HCT116 (cell line): Measurements from ENCODE around the gene PBLD. TPM values are rescaled to one million over a fixed set of nuclear protein-coding genes. Genes with fewer than 3 reads are reported as not detected.

ENCODE experiments used
- ATAC-seq: fragments of 200-7000 bp; cut with Tn5 transposase; 2 replicates; pipeline ENCODE4 v1.9.1; 2020; ENCODE audit warnings: mild to moderate bottlenecking, moderate library complexity
- BruUV-seq: library from RNA; stranded (reverse); fragments of 400-500 nt; replicated peaks from 2 replicates; lab custom pipeline; 2021; lab: Mats Ljungman, UMichigan
- CTCF ChIA-PET: fragments of 300-600 bp; sonication (Branson Sonifier 250); formaldehyde crosslinking; loops from one replicate; lab custom pipeline; 2021; ENCODE audit warnings: antibody characterized with exemption; lab: Charles Lee
- POLR2A ChIA-PET: fragments of 300-600, 350-600 bp; sonication (Branson Sonifier 250); formaldehyde crosslinking; loops from one replicate; lab custom pipeline; 2021; ENCODE audit warnings: antibody characterized with exemption; lab: Charles Lee
- RAD21 ChIA-PET, 2 experiments: fragments of 300-600 bp; sonication (Branson Sonifier 250); formaldehyde crosslinking; loops; one replicate each; lab custom pipeline; 2023; ENCODE audit warnings: low total read pairs in 2 of 2; ENCODE audit not compliant: uncharacterized antibody in 2 of 2, unreplicated experiment in 2 of 2, low non-redundant PET in 1 of 2; lab: Charles Lee
- DNase-seq: peaks from one replicate; pipeline ENCODE4 v3.0.0-alpha.2; 2010; ENCODE audit warnings: low read depth, low spot score
- H2AFZ ChIP-seq: fragments of 200-600 bp; shearing (Covaris generic), sonication (generic); 2 replicates; pipeline ENCODE4 v1.6.1; 2017; ENCODE audit warnings: low read depth, mixed run types, mixed read lengths, antibody characterized with exemption, low read length; ENCODE audit not compliant: poor library complexity, severe bottlenecking
- H3K27ac ChIP-seq: 2 replicates; pipeline ENCODE4 v1.5.1; 2012; ENCODE audit warnings: low read depth, low read length
- H3K27me3 ChIP-seq: fragments of 200-600 bp; sonication (generic); 2 replicates; pipeline ENCODE4 v1.6.1; 2016; ENCODE audit warnings: mixed run types, low read length, mixed read lengths; ENCODE audit not compliant: insufficient read depth
- H3K36me3 ChIP-seq, 2 experiments: fragments of 200-500 bp in 1 of 2; fragments of 200-600 bp in 1 of 2; sonication (Bioruptor generic) in 1 of 2; sonication (generic) in 1 of 2; 2 replicates each; pipeline versions ENCODE4 v1.5.1 to v1.6.1; 2014 to 2016; ENCODE audit warnings: low read length in 2 of 2, inconsistent platforms in 1 of 2, mixed read lengths in 1 of 2, mixed run types in 1 of 2; ENCODE audit not compliant: insufficient read depth in 2 of 2, control insufficient read depth in 1 of 2
- H3K4me1 ChIP-seq, 2 experiments: fragments of 200-600 bp in 1 of 2; sonication (generic) in 1 of 2; 2 replicates each; pipeline versions ENCODE4 v1.5.1 to v1.6.1; 2012 to 2017; ENCODE audit warnings: low read length in 2 of 2, inconsistent platforms in 1 of 2, mild to moderate bottlenecking in 1 of 2, mixed read lengths in 1 of 2, mixed run types in 1 of 2, moderate library complexity in 1 of 2; ENCODE audit not compliant: insufficient read depth in 2 of 2, control insufficient read depth in 1 of 2
- H3K4me2 ChIP-seq: fragments of 200-600 bp; sonication (generic); 2 replicates; pipeline ENCODE4 v1.6.1; 2017; ENCODE audit warnings: mixed run types, low read length, mixed read lengths
- H3K4me3 ChIP-seq, 2 experiments: fragments of 200-600 bp in 1 of 2; sonication (generic) in 1 of 2; replicated peaks in 1 of 2; 2 replicates each; pipeline ENCODE4 v1.5.1; 2011 to 2016; ENCODE audit warnings: low read length in 2 of 2, control low read depth in 1 of 2, low read depth in 1 of 2, mild to moderate bottlenecking in 1 of 2, mixed read lengths in 1 of 2, mixed run types in 1 of 2
- H3K79me2 ChIP-seq: fragments of 200-600 bp; sonication (generic); 2 replicates; pipeline ENCODE4 v1.6.1; 2017; ENCODE audit warnings: mild to moderate bottlenecking, mixed run types, low read length, moderate library complexity, mixed read lengths; ENCODE audit not compliant: insufficient read depth
- H3K9ac ChIP-seq: fragments of 200-600 bp; sonication (generic); 2 replicates; pipeline ENCODE4 v1.6.1; 2016; ENCODE audit warnings: low read length, mixed read lengths
- H3K9me2 ChIP-seq: fragments of 200-600 bp; sonication (generic), shearing (Covaris generic); 2 replicates; pipeline ENCODE4 v1.6.1; 2017; ENCODE audit warnings: mixed run types, mild to moderate bottlenecking, moderate library complexity; ENCODE audit not compliant: insufficient read depth
- H3K9me3 ChIP-seq, 2 experiments: fragments of 200-500 bp in 1 of 2; fragments of 200-600 bp in 1 of 2; sonication (Bioruptor generic) in 1 of 2; sonication (generic) in 1 of 2; 2 replicates each; pipeline ENCODE4 v1.6.1; 2014 to 2017; ENCODE audit warnings: low read length in 2 of 2, mixed read lengths in 2 of 2, inconsistent platforms in 1 of 2, low read depth in 1 of 2, mild to moderate bottlenecking in 1 of 2, mixed run types in 1 of 2, moderate library complexity in 1 of 2; ENCODE audit not compliant: control insufficient read depth in 1 of 2, insufficient read depth in 1 of 2
- H4K20me1 ChIP-seq: fragments of 200-600 bp; sonication (generic), shearing (Covaris generic); 2 replicates; pipeline ENCODE4 v1.6.1; 2017; ENCODE audit warnings: mixed run types, mild to moderate bottlenecking, moderate library complexity; ENCODE audit not compliant: insufficient read depth
- JUND ChIP-seq: IDR thresholded peaks from 2 replicates; pipeline ENCODE4 v1.6.1; 2012
- POLR2AphosphoS5 ChIP-seq: IDR thresholded peaks from 2 replicates; pipeline ENCODE4 v1.6.1; 2011; ENCODE audit warnings: mild to moderate bottlenecking, low read depth, low read length, moderate library complexity
- REST ChIP-seq: IDR thresholded peaks from 2 replicates; pipeline ENCODE4 v1.6.1; 2012; ENCODE audit warnings: low read depth
- YY1 ChIP-seq: IDR thresholded peaks from 2 replicates; pipeline ENCODE4 v1.6.1; 2011; ENCODE audit warnings: low read length, low read depth, moderate library complexity, mild to moderate bottlenecking; ENCODE audit not compliant: insufficient replicate concordance; ENCODE audit errors: extremely low read depth
- ZBTB33 ChIP-seq: IDR thresholded peaks from 2 replicates; pipeline ENCODE4 v1.6.1; 2011; ENCODE audit warnings: mild to moderate bottlenecking, low read length, moderate library complexity; ENCODE audit not compliant: insufficient replicate concordance; ENCODE audit errors: extremely low read depth
- ZNF274 ChIP-seq: fragments of 200-500 bp; sonication (Bioruptor generic); IDR thresholded peaks from 2 replicates; pipeline ENCODE4 v1.6.1; 2014; ENCODE audit warnings: mild to moderate bottlenecking, low read depth, low read length, inconsistent platforms
- intact Hi-C: fragments of 100-400 bp; cut with micrococcal nuclease; formaldehyde crosslinking; loops from 2 replicates; pipeline ENCODE4 v1.10.0; 2022
- total RNA-seq: library from RNA; stranded (reverse); gene quantifications from one replicate; pipeline ENCODE4 v1.2.1, GENCODE V29; 2021; ENCODE audit not compliant: unreplicated experiment

PBLD gene
- total RNA-seq, 1 experiment from 2014 or later: 2.2 TPM

- TF ChIP-seq REST (no peak), JUND (no peak), ZBTB33 (no peak), POLR2AphosphoS5 (no peak)
Observed at GRCh38 chr10:68235581-68235980, 97.1 kb downstream of the PBLD start (continued).

GRCh38 chr10:68235111-68235510, 97.6 kb downstream of the PBLD start:
- H3K4me1 ChIP-seq: peaks cover 5 to 13% of the 10 kb centered on the region in 2 experiments; a peak in 3 of 4 replicates
- no peaks in the 10 kb centered on the region for H3K36me3 ChIP-seq
- no peak overlapping the region for H3K27ac ChIP-seq
- no peaks in the 10 kb centered on the region for H4K20me1 ChIP-seq
- H3K27me3 ChIP-seq: no peaks in the 10 kb centered on the region
- no peaks in the 10 kb centered on the region for H3K79me2 ChIP-seq
- no peak for DNase-seq
- ChIA-PET RAD21 (no interaction called here), POLR2A (no interaction called here), CTCF (no interaction called here)
- H3K9me2 ChIP-seq: no peaks in the 10 kb centered on the region
- H3K9ac ChIP-seq: no peak overlapping the region
- TF ChIP-seq ZNF274: no peak
- no peak for TF ChIP-seq YY1
- TF ChIP-seq, all 23 proteins: peak for 0
- BruUV-seq: no TSS peak
- H3K4me2 ChIP-seq: no peak overlapping the region
- no peaks in the 10 kb centered on the region for H3K9me3 ChIP-seq
- H3K4me3 ChIP-seq: no peak overlapping the region
- no peak overlapping the region for H2AFZ ChIP-seq
- intact Hi-C loops: no loop called here
- no peak for ATAC-seq
